Testis (tissue), 2 donors: Measurements from ENCODE around the gene TIMMDC1.

ENCODE experiments used
- POLR2A ChIP-seq: fragments of 450-650 bp; IDR thresholded peaks from one replicate; pipeline ENCODE4 v1.6.1; 2017; ENCODE audit warnings: antibody characterized with exemption, mild to moderate bottlenecking, moderate library complexity
- TF ChIP-seq, protein P1 (sequence below), 3 experiments: fragments of 450-650 bp in 2 of 3; fragments of 200-600 bp in 1 of 3; sonication (generic) in 1 of 3; IDR thresholded peaks; one replicate each; pipeline ENCODE4 v1.5.1; 2016 to 2019; ENCODE audit warnings: antibody characterized with exemption in 3 of 3, mild to moderate bottlenecking in 2 of 3, moderate library complexity in 1 of 3

DNA sequence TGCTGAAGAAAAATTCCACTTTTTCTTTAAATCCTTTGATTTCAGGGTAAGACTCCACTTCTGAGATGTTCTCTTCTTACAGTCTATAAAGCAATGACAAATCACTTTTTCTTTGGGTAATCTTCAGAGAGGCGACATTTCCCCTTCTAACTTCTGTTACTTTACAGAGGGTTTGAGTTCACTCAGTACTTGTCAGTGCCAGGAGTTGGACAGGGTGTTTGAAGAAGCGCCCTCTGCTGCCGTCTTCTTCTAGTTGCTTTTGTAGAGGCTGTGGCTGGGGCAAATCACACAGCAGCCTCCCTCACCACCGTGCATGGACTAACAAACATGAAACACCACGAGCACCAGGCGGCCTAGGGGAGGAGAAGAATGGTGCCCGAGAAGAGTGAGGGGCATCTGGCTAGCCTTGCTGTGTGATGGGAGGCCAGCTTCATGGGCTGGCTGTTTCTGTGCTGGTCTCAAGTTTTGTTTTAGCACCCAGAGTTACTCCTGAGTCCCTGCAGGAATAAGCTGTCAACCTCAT lies 61.2 kb downstream of the TIMMDC1 start, which contains the start of gene CD80:
- TF ChIP-seq, protein P1, sequence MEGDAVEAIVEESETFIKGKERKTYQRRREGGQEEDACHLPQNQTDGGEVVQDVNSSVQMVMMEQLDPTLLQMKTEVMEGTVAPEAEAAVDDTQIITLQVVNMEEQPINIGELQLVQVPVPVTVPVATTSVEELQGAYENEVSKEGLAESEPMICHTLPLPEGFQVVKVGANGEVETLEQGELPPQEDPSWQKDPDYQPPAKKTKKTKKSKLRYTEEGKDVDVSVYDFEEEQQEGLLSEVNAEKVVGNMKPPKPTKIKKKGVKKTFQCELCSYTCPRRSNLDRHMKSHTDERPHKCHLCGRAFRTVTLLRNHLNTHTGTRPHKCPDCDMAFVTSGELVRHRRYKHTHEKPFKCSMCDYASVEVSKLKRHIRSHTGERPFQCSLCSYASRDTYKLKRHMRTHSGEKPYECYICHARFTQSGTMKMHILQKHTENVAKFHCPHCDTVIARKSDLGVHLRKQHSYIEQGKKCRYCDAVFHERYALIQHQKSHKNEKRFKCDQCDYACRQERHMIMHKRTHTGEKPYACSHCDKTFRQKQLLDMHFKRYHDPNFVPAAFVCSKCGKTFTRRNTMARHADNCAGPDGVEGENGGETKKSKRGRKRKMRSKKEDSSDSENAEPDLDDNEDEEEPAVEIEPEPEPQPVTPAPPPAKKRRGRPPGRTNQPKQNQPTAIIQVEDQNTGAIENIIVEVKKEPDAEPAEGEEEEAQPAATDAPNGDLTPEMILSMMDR (IDR thresholded peaks at IDR 0.05) = no peak
- no peak for TF ChIP-seq POLR2A
